Chondrocyte (in vitro differentiated cells): ENCODE data around the gene SMU1. TPM values are rescaled to one million over a fixed set of nuclear protein-coding genes. Genes with fewer than 3 reads are reported as not detected.
A peak's percentile ranks its signal among the peaks of the same experiment; 100 is the strongest.

ENCODE experiments used
- DNase-seq: peaks from one replicate; pipeline ENCODE4 v3.0.0; 2021; ENCODE audit warnings: mixed read lengths, low spot score
- H3K27ac Mint-ChIP-seq: one replicate; pipeline ENCODE4 v1.8.0; 2021; ENCODE audit warnings: mild to moderate bottlenecking, moderate library complexity, mixed read lengths; ENCODE audit not compliant: unreplicated experiment
- H3K27me3 Mint-ChIP-seq: 2 replicates; pipeline ENCODE4 v1.8.0; 2021; ENCODE audit warnings: low read depth, mixed read lengths
- H3K36me3 Mint-ChIP-seq: 2 replicates; pipeline ENCODE4 v1.8.0; 2021; ENCODE audit warnings: low read depth, mixed read lengths
- H3K4me1 Mint-ChIP-seq: 2 replicates; pipeline ENCODE4 v1.8.0; 2021; ENCODE audit warnings: low read depth, mild to moderate bottlenecking, mixed read lengths
- H3K4me3 Mint-ChIP-seq: one replicate; pipeline ENCODE4 v1.8.0; 2021; ENCODE audit warnings: mild to moderate bottlenecking, moderate library complexity, mixed read lengths; ENCODE audit not compliant: unreplicated experiment
- H3K9me3 Mint-ChIP-seq: 2 replicates; pipeline ENCODE4 v1.8.0; 2021; ENCODE audit warnings: low read depth, mixed read lengths
- long read RNA-seq: library from polyadenylated mRNA; stranded (forward); transcript quantifications from one replicate; pipeline ENCODE4 v2.0.0, GENCODE V29; 2021
- total RNA-seq: library from RNA; stranded (reverse); gene quantifications from 3 replicates; pipeline ENCODE4 v1.2.1, GENCODE V29; 2021
- TF ChIP-seq, protein P1 (sequence below): fragments of 200-600 bp; sonication (generic); IDR thresholded peaks from 2 replicates; pipeline ENCODE4 v1.5.0; 2021; ENCODE audit warnings: antibody characterized with exemption, mild to moderate bottlenecking, moderate library complexity

Gene SMU1
- 17.4 to 21.1 TPM (median 17.5 TPM) in 3 replicates for total RNA-seq
- long read RNA-seq, full-length matches to known transcripts = 85 of 93 reads
- long read RNA-seq, partial matches to known transcripts = 5 of 93 reads
- long read RNA-seq, other reads (novel, unspliced or antisense) = 3 of 93 reads

DNA sequence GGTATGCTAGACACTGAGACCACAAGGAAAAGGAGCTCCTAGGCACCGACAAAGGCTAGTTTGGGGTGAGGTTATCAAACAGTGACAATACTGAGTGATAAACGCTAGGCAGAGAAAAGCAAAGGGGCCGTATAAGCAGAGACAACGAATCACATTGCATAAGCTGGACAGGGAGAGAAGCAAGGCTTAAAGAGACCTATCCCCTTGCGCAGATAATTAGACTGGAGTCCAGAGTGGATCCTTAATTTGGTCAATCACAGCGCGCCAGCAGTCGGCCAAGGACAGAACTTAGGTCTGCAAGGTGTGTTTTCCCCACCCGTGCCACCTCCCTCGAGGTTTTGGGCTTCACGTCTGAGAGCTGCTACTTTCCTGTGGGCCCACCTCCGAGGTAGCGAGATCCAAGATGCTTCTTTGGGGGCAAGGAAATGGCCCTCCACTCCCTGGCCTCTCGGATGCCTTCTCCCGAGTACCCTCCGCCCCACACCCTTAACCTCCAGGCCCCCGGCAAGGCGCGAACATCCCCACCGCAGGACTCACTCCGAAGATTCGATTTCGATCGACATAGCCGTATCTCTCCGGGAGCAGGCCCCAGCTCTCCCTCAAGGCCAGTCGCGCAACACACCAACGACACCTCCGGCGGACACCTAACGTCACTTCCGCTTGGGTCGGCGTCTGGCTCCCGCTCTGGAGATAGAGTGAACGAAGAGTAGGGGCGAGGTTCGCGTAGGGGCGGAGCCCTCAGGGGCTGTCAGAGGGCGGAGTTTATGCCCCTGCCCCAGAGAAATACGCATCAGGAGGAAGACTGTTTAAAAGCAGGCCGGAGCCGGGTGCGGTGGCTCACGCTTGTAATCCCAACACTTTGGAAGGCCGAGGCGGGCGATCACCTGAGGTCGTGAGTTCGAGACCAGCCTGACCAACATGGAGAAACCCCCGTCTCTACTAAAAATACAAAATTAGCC lies at the start of gene SMU1:
SMU1 (minus strand) TSS at position 629 of the 959 bp plus-strand sequence; CDS start at position 563, 66 bp downstream.
- H3K4me3 Mint-ChIP-seq = peak within 1 kb of the TSS; percentile 100
- H3K4me1 Mint-ChIP-seq = peaks cover 14% of the 10 kb centered on the region
- no peaks in the 10 kb centered on the region for H3K27me3 Mint-ChIP-seq
- peaks cover 10% of the 10 kb centered on the region for H3K36me3 Mint-ChIP-seq
- TF ChIP-seq, protein P1, sequence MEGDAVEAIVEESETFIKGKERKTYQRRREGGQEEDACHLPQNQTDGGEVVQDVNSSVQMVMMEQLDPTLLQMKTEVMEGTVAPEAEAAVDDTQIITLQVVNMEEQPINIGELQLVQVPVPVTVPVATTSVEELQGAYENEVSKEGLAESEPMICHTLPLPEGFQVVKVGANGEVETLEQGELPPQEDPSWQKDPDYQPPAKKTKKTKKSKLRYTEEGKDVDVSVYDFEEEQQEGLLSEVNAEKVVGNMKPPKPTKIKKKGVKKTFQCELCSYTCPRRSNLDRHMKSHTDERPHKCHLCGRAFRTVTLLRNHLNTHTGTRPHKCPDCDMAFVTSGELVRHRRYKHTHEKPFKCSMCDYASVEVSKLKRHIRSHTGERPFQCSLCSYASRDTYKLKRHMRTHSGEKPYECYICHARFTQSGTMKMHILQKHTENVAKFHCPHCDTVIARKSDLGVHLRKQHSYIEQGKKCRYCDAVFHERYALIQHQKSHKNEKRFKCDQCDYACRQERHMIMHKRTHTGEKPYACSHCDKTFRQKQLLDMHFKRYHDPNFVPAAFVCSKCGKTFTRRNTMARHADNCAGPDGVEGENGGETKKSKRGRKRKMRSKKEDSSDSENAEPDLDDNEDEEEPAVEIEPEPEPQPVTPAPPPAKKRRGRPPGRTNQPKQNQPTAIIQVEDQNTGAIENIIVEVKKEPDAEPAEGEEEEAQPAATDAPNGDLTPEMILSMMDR = no peak
- H3K9me3 Mint-ChIP-seq = no peaks in the 10 kb centered on the region
- peak within 1 kb of the TSS; percentile 100 for H3K27ac Mint-ChIP-seq
- DNase-seq = peak; percentile 99

DNA sequence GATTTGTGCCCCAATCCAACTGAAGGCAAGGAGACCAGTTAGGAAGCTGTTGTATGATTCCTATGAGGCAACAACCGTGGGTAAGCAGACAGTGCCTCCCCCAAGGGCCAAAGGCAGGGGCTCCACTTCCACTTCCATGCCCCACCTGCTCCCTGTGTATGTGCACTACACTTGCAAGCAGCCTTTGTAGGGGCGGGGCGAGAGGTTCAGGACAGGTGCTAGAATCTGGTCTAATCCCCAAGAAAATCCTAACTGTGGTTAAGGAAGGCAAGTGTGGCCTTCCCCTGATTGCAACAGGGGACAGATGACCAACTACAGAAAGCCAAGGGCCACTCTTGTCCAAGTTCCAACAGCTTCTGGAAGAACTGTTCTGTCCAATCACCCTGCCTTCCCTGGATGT lies 49.0 kb upstream of the SMU1 start:
- H3K27ac Mint-ChIP-seq = no peak overlapping the region
- TF ChIP-seq, protein P1 = no peak
- H3K4me3 Mint-ChIP-seq = no peak overlapping the region
- H3K27me3 Mint-ChIP-seq = no peaks in the 10 kb centered on the region
- no peak for DNase-seq
- H3K9me3 Mint-ChIP-seq = no peaks in the 10 kb centered on the region
- H3K4me1 Mint-ChIP-seq = peaks cover 27% of the 10 kb centered on the region
- H3K36me3 Mint-ChIP-seq = peaks cover 25% of the 10 kb centered on the region

DNA sequence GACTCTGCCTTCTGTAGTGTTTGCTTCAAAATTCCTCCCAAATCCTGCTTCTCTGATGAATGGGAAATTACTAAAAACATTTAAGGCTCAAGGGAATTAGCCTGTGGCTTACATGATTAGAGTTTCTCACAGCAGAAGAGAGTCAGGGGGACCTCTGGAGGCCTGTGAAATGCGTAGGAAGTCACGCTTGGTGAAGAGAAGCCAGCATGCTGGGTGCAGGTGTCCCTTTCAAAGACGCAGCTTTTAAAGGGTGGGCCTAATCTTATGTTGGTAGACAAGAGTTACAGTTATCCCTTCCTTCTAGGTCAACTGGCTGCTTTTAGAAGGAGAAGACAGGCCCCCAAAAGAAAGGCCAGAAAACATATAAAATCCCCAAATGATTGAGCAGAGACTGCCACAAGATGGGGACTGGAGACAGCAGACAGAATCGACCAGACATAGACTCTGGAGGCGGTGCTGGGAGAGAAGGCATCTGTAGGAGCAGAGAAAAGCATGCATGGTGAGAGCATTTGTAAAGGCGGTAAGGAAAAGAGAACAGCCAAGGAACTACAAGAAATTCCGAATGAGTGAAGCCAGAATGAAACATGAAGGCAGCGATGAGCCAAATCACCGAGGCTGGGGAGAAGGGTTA lies 48.4 kb upstream of the SMU1 start:
- DNase-seq = no peak
- peaks cover 27% of the 10 kb centered on the region for H3K36me3 Mint-ChIP-seq
- H3K9me3 Mint-ChIP-seq = no peaks in the 10 kb centered on the region
- no peak overlapping the region for H3K27ac Mint-ChIP-seq
- no peak overlapping the region for H3K4me3 Mint-ChIP-seq
- H3K4me1 Mint-ChIP-seq = peaks cover 25% of the 10 kb centered on the region
- H3K27me3 Mint-ChIP-seq = no peaks in the 10 kb centered on the region
- TF ChIP-seq, protein P1 = peak; percentile 21

DNA sequence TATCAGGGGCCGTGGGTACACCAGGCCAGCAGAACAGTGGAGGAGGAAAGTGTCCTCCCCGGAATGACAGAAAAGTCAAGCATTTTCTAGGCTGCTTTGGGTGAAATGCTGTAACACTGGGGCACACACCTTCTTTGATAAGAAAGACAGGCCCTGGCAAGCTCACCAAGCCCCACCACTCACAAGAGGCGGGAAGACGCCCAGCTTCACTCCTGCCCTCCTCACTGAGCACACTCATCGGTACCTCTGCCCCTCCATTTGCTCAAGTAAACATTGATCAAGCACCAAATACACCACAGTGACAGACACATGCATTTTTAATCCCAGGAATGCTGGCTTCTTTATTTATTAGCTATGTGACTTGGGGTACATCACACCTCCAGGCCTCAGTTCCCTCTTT lies 47.6 kb upstream of the SMU1 start:
- no peak for DNase-seq
- no peak overlapping the region for H3K4me3 Mint-ChIP-seq
- no peak overlapping the region for H3K27ac Mint-ChIP-seq

More for the DNA sequence above, 47.6 kb upstream of the SMU1 start:
- H3K36me3 Mint-ChIP-seq = peaks cover 24% of the 10 kb centered on the region
- peaks cover 20% of the 10 kb centered on the region for H3K4me1 Mint-ChIP-seq
- H3K9me3 Mint-ChIP-seq = no peaks in the 10 kb centered on the region
- TF ChIP-seq, protein P1 = no peak
- no peaks in the 10 kb centered on the region for H3K27me3 Mint-ChIP-seq
